HL-60 (cell line): ENCODE results near the gene COASY.

ENCODE experiments used
- DNase-seq, 2 experiments: peaks; one replicate each; pipeline ENCODE4 v3.0.0-alpha.2; 2010 to 2020; ENCODE audit warnings: low read depth in 1 of 2, low spot score in 1 of 2
- H3K27ac ChIP-seq: fragments of 250-450 bp; sonication (Bioruptor Pico); replicated peaks from 2 replicates; pipeline ENCODE4 v1.5.1; 2020; ENCODE audit warnings: mild to moderate bottlenecking, moderate library complexity
- H3K27me3 ChIP-seq: fragments of 250-450 bp; sonication (Bioruptor Pico); 2 replicates; pipeline ENCODE4 v1.5.1; 2021; ENCODE audit warnings: mild to moderate bottlenecking, moderate library complexity; ENCODE audit not compliant: insufficient read depth, poor library complexity, severe bottlenecking
- H3K4me3 ChIP-seq: replicated peaks from 2 replicates; pipeline ENCODE4 v1.5.1; 2011; ENCODE audit warnings: mild to moderate bottlenecking, control low read depth, low read length; ENCODE audit not compliant: insufficient read depth
- CTCF ChIP-seq: IDR thresholded peaks from one replicate; pipeline ENCODE4 v1.5.1; 2011; ENCODE audit warnings: low read length, control low read depth, inconsistent platforms; ENCODE audit not compliant: insufficient read depth
- GABPA ChIP-seq: IDR thresholded peaks from 2 replicates; pipeline ENCODE4 v1.6.1; 2012; ENCODE audit warnings: low read depth
- POLR2AphosphoS5 ChIP-seq: IDR thresholded peaks from 2 replicates; pipeline ENCODE4 v1.6.1; 2012; ENCODE audit warnings: low read depth
- SPI1 ChIP-seq: IDR thresholded peaks from 2 replicates; pipeline ENCODE4 v1.6.1; 2012; ENCODE audit warnings: low read depth, mild to moderate bottlenecking, borderline replicate concordance
- long read RNA-seq: library from polyadenylated mRNA; unstranded; transcript quantifications from one replicate; pipeline ENCODE4 v2.0.0, GENCODE V29; 2020
- TF ChIP-seq, protein P1 (sequence below): IDR thresholded peaks from 2 replicates; pipeline ENCODE4 v1.6.1; 2012; ENCODE audit warnings: low read depth; ENCODE audit not compliant: insufficient replicate concordance

The COASY gene
- long read RNA-seq, transcript COASY-202 (10 exons, 2,071 nt), result minor isoform, 22 of 274 reads
- long read RNA-seq, transcript COASY-213 (7 exons, 2,225 nt), result minor isoform, 5 of 274 reads
- long read RNA-seq, transcript COASY-201 (9 exons, 2,458 nt), result major isoform, 208 of 274 reads
- long read RNA-seq, partial matches to known transcripts, result 6 of 274 reads
- long read RNA-seq, other reads (novel, unspliced or antisense), result 33 of 274 reads

- Histone ChIP-seq H3K27me3 (no peaks in the 10 kb centered on the region), H3K4me3 (peak within 1 kb of the TSS; percentile 85), H3K27ac (peak within 1 kb of the TSS; percentile 94)
- peak; percentile 84 for TF ChIP-seq GABPA
- TF ChIP-seq, protein P1, sequence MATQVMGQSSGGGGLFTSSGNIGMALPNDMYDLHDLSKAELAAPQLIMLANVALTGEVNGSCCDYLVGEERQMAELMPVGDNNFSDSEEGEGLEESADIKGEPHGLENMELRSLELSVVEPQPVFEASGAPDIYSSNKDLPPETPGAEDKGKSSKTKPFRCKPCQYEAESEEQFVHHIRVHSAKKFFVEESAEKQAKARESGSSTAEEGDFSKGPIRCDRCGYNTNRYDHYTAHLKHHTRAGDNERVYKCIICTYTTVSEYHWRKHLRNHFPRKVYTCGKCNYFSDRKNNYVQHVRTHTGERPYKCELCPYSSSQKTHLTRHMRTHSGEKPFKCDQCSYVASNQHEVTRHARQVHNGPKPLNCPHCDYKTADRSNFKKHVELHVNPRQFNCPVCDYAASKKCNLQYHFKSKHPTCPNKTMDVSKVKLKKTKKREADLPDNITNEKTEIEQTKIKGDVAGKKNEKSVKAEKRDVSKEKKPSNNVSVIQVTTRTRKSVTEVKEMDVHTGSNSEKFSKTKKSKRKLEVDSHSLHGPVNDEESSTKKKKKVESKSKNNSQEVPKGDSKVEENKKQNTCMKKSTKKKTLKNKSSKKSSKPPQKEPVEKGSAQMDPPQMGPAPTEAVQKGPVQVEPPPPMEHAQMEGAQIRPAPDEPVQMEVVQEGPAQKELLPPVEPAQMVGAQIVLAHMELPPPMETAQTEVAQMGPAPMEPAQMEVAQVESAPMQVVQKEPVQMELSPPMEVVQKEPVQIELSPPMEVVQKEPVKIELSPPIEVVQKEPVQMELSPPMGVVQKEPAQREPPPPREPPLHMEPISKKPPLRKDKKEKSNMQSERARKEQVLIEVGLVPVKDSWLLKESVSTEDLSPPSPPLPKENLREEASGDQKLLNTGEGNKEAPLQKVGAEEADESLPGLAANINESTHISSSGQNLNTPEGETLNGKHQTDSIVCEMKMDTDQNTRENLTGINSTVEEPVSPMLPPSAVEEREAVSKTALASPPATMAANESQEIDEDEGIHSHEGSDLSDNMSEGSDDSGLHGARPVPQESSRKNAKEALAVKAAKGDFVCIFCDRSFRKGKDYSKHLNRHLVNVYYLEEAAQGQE, result peak; percentile 55
- TF ChIP-seq CTCF, result no peak
- peak; percentile 80 for TF ChIP-seq POLR2AphosphoS5
- TF ChIP-seq SPI1, result no peak
- peak; percentile 92 to 98 for DNase-seq
Measured at GRCh38 chr17:42561897-42562387, at the start of gene COASY. Gene COASY (plus strand): TSS chr17:42562148. CDS start chr17:42562623, 475 bp downstream.

- H3K4me3 ChIP-seq, result no peak overlapping the region
- no peaks in the 10 kb centered on the region for H3K27me3 ChIP-seq
- DNase-seq, result no peak
- TF ChIP-seq POLR2AphosphoS5 (no peak), SPI1 (no peak), GABPA (no peak), CTCF (no peak)
- TF ChIP-seq, protein P1, result no peak
- no peak overlapping the region for H3K27ac ChIP-seq
Measured at GRCh38 chr17:42512246-42512645, 49.7 kb upstream of the COASY start.

- H3K27me3 ChIP-seq, result no peaks in the 10 kb centered on the region
- no peak overlapping the region for H3K27ac ChIP-seq
- no peak overlapping the region for H3K4me3 ChIP-seq
- TF ChIP-seq CTCF, result no peak
- TF ChIP-seq GABPA, result no peak
- TF ChIP-seq SPI1, result no peak
- TF ChIP-seq, protein P1, result no peak
- no peak for DNase-seq
Measured at GRCh38 chr17:42512733-42513251, 49.2 kb upstream of the COASY start.
